NCI-H2196 treated with DMSO at 0.1 percent for 48 hours (cell line): ENCODE measurements around the gene LIM2.

Experiments used
- DNase-seq: peaks from one replicate; lab custom pipeline; 2025; ENCODE audit not compliant: unreplicated experiment; lab: John Stamatoyannopoulos, UW

Gene LIM2

GRCh38 chr19:51366389-51367254, 21.2 kb downstream of the LIM2 start:
- DNase-seq: no peak

- DNase-seq: no peak
Measured at GRCh38 chr19:51365965-51366388, 21.8 kb downstream of the LIM2 start, which contains the start of gene ETFB. ETFB (minus strand) TSS chr19:51366388; CDS start chr19:51366326, 62 bp downstream.

GRCh38 chr19:51365211-51365964, 22.4 kb downstream of the LIM2 start:
- no peak for DNase-seq

- no peak for DNase-seq
Measured at GRCh38 chr19:51364200-51365106, 23.3 kb downstream of the LIM2 start.

GRCh38 chr19:51361239-51361638, 26.5 kb downstream of the LIM2 start:
- DNase-seq: no peak

GRCh38 chr19:51359294-51359693, 28.5 kb downstream of the LIM2 start:
- DNase-seq: no peak

GRCh38 chr19:51357952-51358351, 29.8 kb downstream of the LIM2 start:
- no peak for DNase-seq

GRCh38 chr19:51356159-51356801, 31.5 kb downstream of the LIM2 start:
- DNase-seq: no peak

GRCh38 chr19:51354742-51355148, 33.0 kb downstream of the LIM2 start:
- DNase-seq: no peak

- DNase-seq: no peak
Measured at GRCh38 chr19:51354103-51354741, 33.6 kb downstream of the LIM2 start.

- no peak for DNase-seq
Measured at GRCh38 chr19:51352783-51353360, 34.9 kb downstream of the LIM2 start.

- no peak for DNase-seq
Measured at GRCh38 chr19:51351266-51351990, 36.3 kb downstream of the LIM2 start.

GRCh38 chr19:51347209-51347928, 40.4 kb downstream of the LIM2 start:
- no peak for DNase-seq

- DNase-seq: no peak
Measured at GRCh38 chr19:51346742-51347141, 41.0 kb downstream of the LIM2 start.

GRCh38 chr19:51345076-51345620, 42.6 kb downstream of the LIM2 start:
- DNase-seq: no peak

GRCh38 chr19:51342631-51343569, 44.9 kb downstream of the LIM2 start:
- no peak for DNase-seq

GRCh38 chr19:51341976-51342580, 45.7 kb downstream of the LIM2 start, which contains the start of gene VSIG10L:
VSIG10L (minus strand) TSS chr19:51342139; CDS start chr19:51342124, 15 bp downstream.
- DNase-seq: no peak
